ENCODE measurements around the gene ZGPAT.

DNA sequence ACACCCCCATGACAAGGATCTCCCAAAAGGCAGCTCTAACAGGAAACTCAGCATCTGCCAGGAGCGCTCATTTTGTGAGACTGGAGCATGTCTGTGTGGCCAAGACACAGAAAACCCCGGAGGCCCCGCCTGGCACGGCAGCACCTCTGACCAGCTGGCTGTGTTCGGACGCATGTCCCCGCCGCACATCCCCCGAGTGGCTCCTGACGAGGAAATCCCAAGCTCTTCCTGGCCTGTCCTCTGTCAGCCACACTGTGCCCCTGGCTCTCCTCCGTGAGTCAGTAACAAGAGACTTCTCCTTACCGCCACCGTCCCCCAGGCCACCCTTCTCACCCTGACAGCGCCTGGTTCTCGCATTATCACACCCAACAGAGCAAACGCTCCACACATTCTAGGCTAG lies 46.2 kb downstream of the ZGPAT start:
- TF ChIP-seq EZH2 (IDR thresholded peaks at IDR 0.05) (no peak), POLR2AphosphoS5 (IDR thresholded peaks at IDR 0.05; ENCODE audit: borderline replicate concordance, low read depth, low read length) (no peak), FOXP2 (optimal IDR thresholded peaks at IDR 0.05; ENCODE audit: control extremely low read depth, extremely low read length, insufficient read depth) (no peak)

All from SK-N-MC (cell line).